GM19463 (cell line): ENCODE data around the gene TAS2R39.

Source experiments
- ATAC-seq: cut with Tn5 transposase; IDR thresholded peaks from one replicate; pipeline ENCODE4 v1.9.1; 2021; ENCODE audit warnings: mild to moderate bottlenecking, moderate library complexity; ENCODE audit not compliant: unreplicated experiment

Gene TAS2R39

DNA sequence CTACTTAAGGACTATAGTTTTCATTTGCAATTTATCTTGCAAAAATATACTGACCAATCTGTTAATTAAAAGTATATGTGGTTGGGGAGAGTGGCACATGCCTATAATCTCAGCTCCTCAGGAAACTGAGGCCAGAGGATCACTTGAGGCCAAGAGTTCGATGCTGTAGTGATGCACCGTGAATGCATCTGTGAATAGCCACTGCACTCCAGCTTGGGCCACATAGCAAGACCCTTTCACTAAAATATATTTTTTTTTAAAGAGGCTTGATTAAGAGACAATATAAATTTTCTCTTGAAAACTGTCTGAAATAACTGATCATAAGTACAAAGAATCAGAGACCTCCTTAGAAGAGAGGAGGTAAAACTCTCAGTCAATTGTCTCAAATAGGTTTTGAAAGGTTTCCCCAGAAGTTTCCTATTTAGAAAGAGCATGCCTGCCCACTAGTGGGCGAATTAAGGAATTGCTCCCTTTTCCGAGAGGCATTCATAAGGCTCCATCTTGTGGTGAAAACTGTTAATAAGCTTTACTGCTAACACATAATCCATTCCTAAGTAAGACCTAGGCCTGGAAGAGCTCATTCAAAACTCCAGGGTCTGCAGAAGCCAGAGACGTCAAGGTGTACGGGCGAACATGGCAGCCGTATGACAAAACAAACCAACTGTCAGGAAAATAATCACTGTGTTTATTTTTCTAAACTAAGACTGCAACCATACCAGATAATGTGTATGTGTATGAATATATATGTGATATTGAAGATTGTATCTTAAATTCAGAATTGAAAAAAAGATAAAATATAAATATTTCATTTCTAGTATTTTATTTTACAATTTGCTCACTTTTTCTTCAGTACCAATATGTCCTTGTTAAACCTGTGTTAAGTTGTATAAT, 31.8 kb downstream of the TAS2R39 start:
- peak; percentile 89 for ATAC-seq

DNA sequence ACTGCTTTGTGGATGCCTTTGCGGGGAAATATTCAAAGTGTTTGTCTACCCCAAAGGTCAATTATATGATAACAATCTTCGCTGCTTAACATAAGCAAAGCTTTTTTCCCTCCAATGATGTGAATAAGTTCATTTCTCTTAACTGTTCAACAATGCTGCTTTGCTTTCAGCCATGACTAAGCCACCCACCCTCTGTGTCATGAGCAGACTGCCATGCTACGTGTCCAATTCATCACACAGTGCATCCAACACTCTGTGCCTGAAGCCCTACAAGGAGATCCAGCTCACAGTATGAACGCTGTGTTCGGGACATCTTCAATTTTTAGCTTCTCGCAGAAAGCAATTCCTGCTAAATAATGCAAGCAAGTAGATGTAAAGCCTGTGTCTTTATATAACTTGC, 32.9 kb downstream of the TAS2R39 start:
- no peak for ATAC-seq

DNA sequence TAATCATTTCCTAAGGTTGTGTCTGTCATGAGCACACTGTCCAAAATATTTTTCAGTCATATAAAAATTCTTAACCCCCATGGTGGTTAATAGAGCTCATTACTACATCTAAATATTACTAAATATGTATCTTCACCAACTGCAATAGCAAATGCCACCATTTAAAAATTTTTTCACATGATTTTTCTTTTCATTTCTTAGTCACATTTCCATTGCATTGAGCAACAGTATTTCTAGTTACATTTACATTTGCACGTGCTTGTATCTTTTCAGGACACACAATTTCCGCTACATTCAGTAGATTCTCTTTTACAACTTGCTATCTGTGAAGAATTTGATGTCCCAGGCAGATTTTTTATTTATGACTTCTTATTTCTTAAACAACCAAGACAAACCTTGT, 33.5 kb downstream of the TAS2R39 start:
- no peak for ATAC-seq

DNA sequence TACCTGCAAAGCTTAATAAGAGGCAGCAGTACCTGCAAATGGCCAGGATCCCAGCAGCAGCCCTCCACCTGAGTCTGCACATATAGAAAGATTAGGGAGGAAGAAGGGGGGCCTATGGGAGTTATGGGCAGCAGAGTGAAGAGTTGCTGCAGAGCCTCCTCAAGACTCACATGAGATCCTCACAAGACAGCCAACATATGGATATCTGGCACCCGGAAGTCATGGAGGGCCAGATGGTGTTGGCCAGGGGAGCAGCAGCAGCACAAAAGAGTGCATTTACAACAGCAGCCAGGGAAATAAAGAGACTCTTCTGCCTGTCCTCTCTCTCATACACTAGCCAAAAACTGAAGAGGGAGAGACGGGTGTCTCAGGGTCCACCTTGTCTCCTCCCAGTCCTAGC, 34.6 kb downstream of the TAS2R39 start:
- ATAC-seq = no peak

DNA sequence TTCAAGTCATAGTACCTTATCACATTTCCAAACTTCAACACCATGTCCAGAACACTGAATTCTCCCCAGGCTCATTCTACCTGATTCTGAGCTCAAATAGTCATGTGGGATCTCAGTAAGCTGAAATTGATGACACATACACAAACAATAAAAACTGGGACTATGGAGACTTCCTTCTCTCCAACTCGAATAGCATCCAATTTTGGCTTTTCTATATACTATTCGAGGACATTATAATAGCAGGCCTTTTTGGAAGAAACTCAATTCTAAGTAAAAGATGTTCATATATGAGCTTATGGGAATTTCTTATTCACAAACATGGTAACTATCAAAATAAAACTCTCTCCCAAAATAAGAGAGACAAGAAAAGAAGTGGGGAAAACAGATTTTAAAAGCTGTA, 38.1 kb downstream of the TAS2R39 start:
- no peak for ATAC-seq

DNA sequence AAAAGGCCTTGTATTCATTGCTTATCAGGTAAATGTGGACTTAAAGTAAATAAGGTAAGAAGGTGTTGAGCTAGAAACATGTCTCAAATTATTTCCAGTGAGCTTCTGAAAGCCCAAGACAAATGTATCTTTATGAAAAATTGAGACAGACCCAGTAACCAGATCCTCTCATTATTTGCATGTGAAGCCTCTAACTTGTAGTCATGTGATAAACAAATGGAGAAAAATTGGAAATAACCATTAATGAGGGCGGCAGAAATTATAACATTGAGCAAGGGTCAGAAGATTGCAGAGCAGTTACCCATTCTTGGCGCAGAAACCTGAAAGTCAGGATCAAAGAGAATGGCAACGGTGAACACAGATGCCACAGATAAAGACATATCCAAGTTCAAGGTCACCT, 38.5 kb downstream of the TAS2R39 start, which contains the start of gene TAS2R40:
Gene TAS2R40 (plus strand): TSS at position 301 of the 400 bp plus-strand sequence. CDS start 42 bp downstream, at position 343.
- ATAC-seq = no peak

DNA sequence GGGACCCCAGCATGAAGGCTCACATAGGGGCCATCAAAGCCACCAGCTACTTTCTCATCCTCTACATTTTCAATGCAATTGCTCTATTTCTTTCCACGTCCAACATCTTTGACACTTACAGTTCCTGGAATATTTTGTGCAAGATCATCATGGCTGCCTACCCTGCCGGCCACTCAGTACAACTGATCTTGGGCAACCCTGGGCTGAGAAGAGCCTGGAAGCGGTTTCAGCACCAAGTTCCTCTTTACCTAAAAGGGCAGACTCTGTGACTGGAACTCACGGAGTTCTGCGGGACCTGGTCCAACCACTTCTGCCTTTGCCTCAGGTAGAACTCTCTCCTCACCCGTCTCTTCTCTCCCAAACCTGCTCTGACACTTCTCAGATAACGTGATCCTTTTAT, 39.6 kb downstream of the TAS2R39 start:
- ATAC-seq = no peak

DNA sequence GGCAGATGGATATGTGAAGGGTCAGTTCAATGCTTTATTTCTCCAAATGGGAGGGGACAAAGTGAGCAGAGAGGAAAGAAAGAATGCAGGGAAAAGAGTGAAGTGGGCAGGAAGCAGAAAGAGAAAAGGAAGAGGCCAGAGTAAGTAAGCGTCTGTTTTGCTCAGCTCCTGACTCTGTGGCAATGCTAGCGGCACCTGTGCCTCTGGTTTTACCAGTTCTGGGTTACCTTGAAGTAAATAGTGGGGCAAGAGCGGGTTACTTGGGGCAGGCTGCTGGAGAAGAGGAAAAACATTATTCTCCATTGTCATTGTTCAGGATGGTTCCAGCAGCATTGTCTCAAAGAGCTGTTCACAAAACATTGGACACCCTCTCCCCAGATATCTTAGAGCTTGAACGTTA, 40.6 kb downstream of the TAS2R39 start:
- ATAC-seq = no peak

DNA sequence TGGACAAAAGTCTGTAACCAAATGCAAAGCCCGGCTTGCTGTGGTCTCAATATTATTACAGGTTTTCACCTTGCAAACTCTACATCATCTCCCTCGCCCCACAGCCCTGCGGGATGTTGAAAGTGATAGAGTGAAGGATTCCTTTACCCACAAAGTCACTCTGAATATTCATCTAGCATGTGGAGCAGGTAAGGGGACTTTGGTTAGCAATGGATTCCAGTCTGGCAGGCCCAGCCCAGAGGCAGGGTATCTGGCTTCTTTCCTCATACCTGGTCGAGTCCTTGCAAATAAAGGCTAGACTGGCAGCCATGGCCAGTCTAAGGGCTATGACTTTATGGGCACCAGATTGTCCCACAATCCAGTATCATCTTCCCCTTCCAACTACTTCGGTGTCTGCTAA, 41.8 kb downstream of the TAS2R39 start:
- ATAC-seq = no peak

DNA sequence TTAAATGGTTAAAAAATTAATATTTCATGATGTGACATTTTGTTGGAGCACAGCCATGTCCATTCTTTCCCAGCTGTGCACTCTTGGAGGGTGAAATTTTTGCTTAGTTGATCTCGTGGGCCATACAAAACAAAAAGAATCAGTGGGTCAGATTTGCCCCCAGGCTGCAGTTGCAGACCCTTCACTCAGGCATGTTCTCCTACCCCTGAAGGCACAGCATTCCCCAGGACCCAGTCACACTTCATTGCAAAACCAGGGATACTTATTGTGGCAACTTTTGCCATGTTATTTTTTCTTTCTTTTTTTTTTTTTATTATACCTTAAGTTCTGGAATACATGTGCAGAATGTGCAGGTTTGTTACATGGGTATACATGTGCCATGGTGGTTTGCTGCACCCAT, 44.6 kb downstream of the TAS2R39 start:
- ATAC-seq = no peak

DNA sequence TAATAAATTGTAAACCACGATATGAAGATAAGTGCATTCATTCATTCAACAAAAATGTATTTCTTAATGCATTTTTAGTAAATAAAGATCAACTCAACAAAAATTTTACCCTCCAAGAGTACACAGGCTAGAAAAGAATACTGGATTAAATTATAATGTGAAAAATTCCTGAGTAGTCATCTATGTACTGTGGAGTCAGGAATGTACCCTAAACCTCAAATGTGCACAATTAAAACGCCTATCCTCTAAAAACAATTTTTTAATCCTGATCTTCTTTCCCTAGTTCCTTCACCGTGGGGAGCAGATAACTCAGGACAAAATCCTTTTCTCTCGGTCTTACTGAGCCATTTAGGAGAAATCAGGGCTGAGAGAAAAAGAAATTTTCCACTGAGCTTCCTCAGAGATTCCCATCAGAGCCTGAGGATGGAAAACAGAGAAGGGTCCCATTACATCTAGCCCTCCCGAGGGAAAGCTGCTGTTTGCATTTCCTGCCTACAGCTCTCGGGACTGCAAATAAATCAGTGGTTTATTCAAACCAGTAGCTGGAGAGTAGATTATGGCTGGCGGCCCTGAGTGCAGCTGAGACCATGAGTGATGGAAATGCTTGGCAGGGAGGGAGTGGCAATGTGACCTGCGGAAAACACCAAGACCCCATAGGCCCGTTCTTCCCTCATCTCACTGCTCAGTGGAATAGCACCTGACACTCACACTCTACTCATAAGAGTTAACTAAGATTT, 46.0 kb downstream of the TAS2R39 start:
- ATAC-seq = no peak

DNA sequence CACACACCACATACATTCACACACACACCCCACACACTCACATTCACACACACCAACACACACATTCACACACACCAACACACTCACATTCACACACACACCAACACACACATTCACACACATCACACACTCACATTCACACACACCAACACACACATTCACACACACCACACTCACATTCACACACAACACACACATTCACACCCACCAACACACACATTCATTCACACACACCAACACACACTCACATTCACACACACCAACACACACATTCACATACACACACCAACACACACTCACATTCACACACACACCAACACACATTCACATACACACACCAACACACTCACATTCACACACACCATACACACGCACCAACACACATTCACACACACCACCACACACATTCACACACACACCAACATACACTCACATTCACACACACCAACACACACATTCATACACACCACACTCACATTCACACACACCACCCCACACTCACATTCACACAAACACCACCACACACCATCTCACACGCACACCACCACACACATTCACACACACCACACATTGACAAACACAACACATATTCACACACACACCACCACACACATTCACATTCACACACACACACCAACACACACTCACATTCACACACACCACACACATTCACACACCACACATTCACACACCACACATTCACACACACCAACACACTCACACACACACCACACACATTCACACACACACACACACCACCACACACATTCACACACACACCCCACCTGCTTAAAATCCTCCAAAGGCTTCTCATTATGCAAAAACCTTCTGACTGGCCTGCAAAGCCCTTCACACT, 47.6 kb downstream of the TAS2R39 start:
- ATAC-seq = no peak
